H9 (cell line): ENCODE data around the gene PPP2R5E. TPM values are rescaled to one million over a fixed set of nuclear protein-coding genes. Genes with fewer than 3 reads are reported as not detected.

ENCODE experiments used
- DNase-seq: peaks from one replicate; pipeline ENCODE4 v3.0.0-alpha.2; 2017
- H2AFZ ChIP-seq: one replicate; pipeline ENCODE4 v1.6.1; 2013; ENCODE audit warnings: mild to moderate bottlenecking, low read length, control low read depth, moderate library complexity
- H2AK5ac ChIP-seq: 2 replicates; pipeline ENCODE4 v1.6.1; 2013; ENCODE audit warnings: low read length, control low read depth, mixed read lengths; ENCODE audit not compliant: insufficient read length
- H2BK120ac ChIP-seq: one replicate; pipeline ENCODE4 v1.6.1; 2013; ENCODE audit warnings: low read depth, mild to moderate bottlenecking, low read length, control low read depth, inconsistent platforms; ENCODE audit not compliant: poor library complexity, severe bottlenecking
- H2BK12ac ChIP-seq: 2 replicates; pipeline ENCODE4 v1.6.1; 2013; ENCODE audit warnings: low read length, control low read depth, mixed read lengths, low read depth; ENCODE audit not compliant: insufficient read length
- H2BK15ac ChIP-seq: 2 replicates; pipeline ENCODE4 v1.6.1; 2013; ENCODE audit warnings: low read depth, low read length, control low read depth
- H2BK20ac ChIP-seq: one replicate; pipeline ENCODE4 v1.6.1; 2013; ENCODE audit warnings: low read depth, mild to moderate bottlenecking, low read length, control low read depth, inconsistent platforms; ENCODE audit not compliant: poor library complexity, severe bottlenecking
- H2BK5ac ChIP-seq: 2 replicates; pipeline ENCODE4 v1.6.1; 2013; ENCODE audit warnings: low read length, control low read depth, mixed read lengths; ENCODE audit not compliant: insufficient read length
- H3K14ac ChIP-seq: 2 replicates; pipeline ENCODE4 v1.6.1; 2013; ENCODE audit warnings: low read length, control low read depth; ENCODE audit not compliant: insufficient read depth
- H3K18ac ChIP-seq: 2 replicates; pipeline ENCODE4 v1.6.1; 2013; ENCODE audit warnings: low read depth, mild to moderate bottlenecking, mixed read lengths, low read length, control low read depth; ENCODE audit not compliant: insufficient read length
- H3K23ac ChIP-seq: 2 replicates; pipeline ENCODE4 v1.6.1; 2013; ENCODE audit warnings: low read length, control low read depth, mixed read lengths, low read depth; ENCODE audit not compliant: insufficient read length
- H3K23me2 ChIP-seq: 2 replicates; pipeline ENCODE4 v1.6.1; 2013; ENCODE audit warnings: low read depth, mild to moderate bottlenecking, mixed read lengths, low read length, control low read depth; ENCODE audit not compliant: insufficient read length, poor library complexity, severe bottlenecking
- H3K27ac ChIP-seq: 2 replicates; pipeline ENCODE4 v1.5.1; 2013; ENCODE audit warnings: low read length, control low read depth, mixed read lengths, low read depth; ENCODE audit not compliant: insufficient read length
- H3K27me3 ChIP-seq: 2 replicates; pipeline ENCODE4 v1.6.1; 2013; ENCODE audit warnings: low read length, control low read depth, inconsistent platforms; ENCODE audit not compliant: insufficient read depth
- H3K4ac ChIP-seq: 2 replicates; pipeline ENCODE4 v1.6.1; 2013; ENCODE audit warnings: low read depth, mild to moderate bottlenecking, control low read depth, inconsistent platforms, low read length, moderate library complexity
- H3K4me1 ChIP-seq: 2 replicates; pipeline ENCODE4 v1.6.1; 2013; ENCODE audit warnings: low read length, control low read depth, inconsistent platforms; ENCODE audit not compliant: insufficient read depth
- H3K4me2 ChIP-seq: 2 replicates; pipeline ENCODE4 v1.6.1; 2013; ENCODE audit warnings: low read length, control low read depth, mixed read lengths; ENCODE audit not compliant: insufficient read length, insufficient read depth
- H3K56ac ChIP-seq: 2 replicates; pipeline ENCODE4 v1.6.1; 2013; ENCODE audit warnings: low read depth, mild to moderate bottlenecking, mixed read lengths, low read length, control low read depth; ENCODE audit not compliant: insufficient read length
- H3K79me1 ChIP-seq: 2 replicates; pipeline ENCODE4 v1.6.1; 2013; ENCODE audit warnings: low read depth, mild to moderate bottlenecking, moderate library complexity, low read length, control low read depth, inconsistent platforms; ENCODE audit not compliant: insufficient read depth, poor library complexity, severe bottlenecking
- H3K79me2 ChIP-seq: 2 replicates; pipeline ENCODE4 v1.6.1; 2013; ENCODE audit warnings: low read length, control low read depth, inconsistent platforms; ENCODE audit not compliant: insufficient read depth
- H3K9ac ChIP-seq: 2 replicates; pipeline ENCODE4 v1.6.1; 2013; ENCODE audit warnings: low read length, control low read depth, mixed read lengths; ENCODE audit not compliant: insufficient read length; ENCODE audit errors: extremely low read depth
- H3K9me3 ChIP-seq: one replicate; pipeline ENCODE4 v1.6.1; 2013; ENCODE audit warnings: low read depth, low read length, inconsistent platforms; ENCODE audit not compliant: control insufficient read depth
- H3T11ph ChIP-seq: one replicate; pipeline ENCODE4 v1.6.1; 2013; ENCODE audit warnings: mild to moderate bottlenecking, low read length, control low read depth, inconsistent platforms
- H4K20me1 ChIP-seq: one replicate; pipeline ENCODE4 v1.6.1; 2013; ENCODE audit not compliant: control insufficient read depth, insufficient read length, insufficient read depth
- H4K5ac ChIP-seq: 2 replicates; pipeline ENCODE4 v1.6.1; 2013; ENCODE audit warnings: low read depth, mild to moderate bottlenecking, mixed read lengths, low read length, control low read depth; ENCODE audit not compliant: insufficient read length
- H4K8ac ChIP-seq: replicated peaks from 2 replicates; pipeline ENCODE4 v1.6.1; 2013; ENCODE audit warnings: low read length, control low read depth, mixed read lengths, low read depth; ENCODE audit not compliant: insufficient read length
- H4K91ac ChIP-seq: 2 replicates; pipeline ENCODE4 v1.6.1; 2013; ENCODE audit warnings: low read depth, mild to moderate bottlenecking, moderate library complexity, mixed read lengths, low read length, control low read depth; ENCODE audit not compliant: insufficient read length
- H3K27ac Mint-ChIP-seq, 3 experiments: 2 replicates in 2 of 3; 3 replicates in 1 of 3; pipeline ENCODE4 v1.8.0; 2020 to 2021; ENCODE audit warnings: mixed read lengths in 3 of 3, mild to moderate bottlenecking in 1 of 3, moderate library complexity in 1 of 3
- H3K27me3 Mint-ChIP-seq: 2 replicates; pipeline ENCODE4 v1.8.0; 2021; ENCODE audit warnings: low read depth, mild to moderate bottlenecking, moderate library complexity, mixed read lengths
- H3K36me3 Mint-ChIP-seq, 3 experiments: 2 replicates in 2 of 3; 3 replicates in 1 of 3; pipeline ENCODE4 v1.8.0; 2020 to 2021; ENCODE audit warnings: low read depth in 3 of 3, mixed read lengths in 3 of 3; ENCODE audit not compliant: insufficient read depth in 1 of 3
- H3K4me1 Mint-ChIP-seq, 2 experiments: 2 replicates each; pipeline ENCODE4 v1.8.0; 2020; ENCODE audit warnings: mixed read lengths in 2 of 2
- H3K4me3 Mint-ChIP-seq, 2 experiments: 2 replicates in 1 of 2; 3 replicates in 1 of 2; pipeline ENCODE4 v1.8.0; 2020 to 2021; ENCODE audit warnings: mild to moderate bottlenecking in 2 of 2, mixed read lengths in 2 of 2, moderate library complexity in 1 of 2
- H3K9me3 Mint-ChIP-seq, 2 experiments: 2 replicates in 1 of 2; 3 replicates in 1 of 2; pipeline ENCODE4 v1.8.0; 2020; ENCODE audit warnings: mild to moderate bottlenecking in 2 of 2, mixed read lengths in 2 of 2, moderate library complexity in 1 of 2
- WGBS: extraction: QIAGEN DNeasy Blood & Tissue Kit; methylation state at CpG from one replicate; pipeline ENCODE4 v1.1.7; 2013; ENCODE audit warnings: missing lambda C conversion rate, low lambda C conversion rate, mixed read lengths; ENCODE audit not compliant: insufficient read length; ENCODE audit errors: extremely low coverage; 5-methylcytosine and 5-hydroxymethylcytosine counted together
- total RNA-seq: library from RNA; stranded (reverse); gene quantifications from 2 replicates; pipeline ENCODE4 v1.2.1, GENCODE V29; 2021
- TF ChIP-seq, protein P1 (sequence below): fragments of 200-600 bp; sonication (generic); conservative IDR thresholded peaks from 3 replicates; pipeline ENCODE4 v1.8.0; 2021; ENCODE audit warnings: antibody characterized with exemption, mild to moderate bottlenecking

The PPP2R5E gene
- total RNA-seq, 1 experiment from 2014 or later, result 65.8 TPM

- H3K79me1 ChIP-seq, result peaks cover 5% of the 10 kb centered on the region
- Mint-ChIP-seq H3K4me3 (no peak overlapping the region), H3K27ac (no peak overlapping the region), H3K4me1 (peaks cover 6 to 8% of the 10 kb centered on the region in 2 experiments), H3K27me3 (no peaks in the 10 kb centered on the region), H3K9me3 (no peaks in the 10 kb centered on the region), H3K36me3 (peaks cover 4 to 16% (median 15%) of the 10 kb centered on the region in 3 experiments; a peak in 4 of 7 replicates)
- no peak overlapping the region for H2BK15ac ChIP-seq
- no peak for DNase-seq
- H2BK12ac ChIP-seq, result no peak overlapping the region
- no peak overlapping the region for H3T11ph ChIP-seq
- H4K5ac ChIP-seq, result no peak overlapping the region
- H3K4me1 ChIP-seq, result no peaks in the 10 kb centered on the region
- no peaks in the 10 kb centered on the region for H4K20me1 ChIP-seq
- H2AK5ac ChIP-seq, result no peak overlapping the region
- no peak overlapping the region for H3K18ac ChIP-seq
- H3K27me3 ChIP-seq, result no peaks in the 10 kb centered on the region
- peaks cover 4% of the 10 kb centered on the region; the same call in 1 of the 2 replicates for H3K79me2 ChIP-seq
- H3K23me2 ChIP-seq, result no peaks in the 10 kb centered on the region
- H2BK5ac ChIP-seq, result no peak overlapping the region
- H4K8ac ChIP-seq, result no peak overlapping the region
- TF ChIP-seq, protein P1, sequence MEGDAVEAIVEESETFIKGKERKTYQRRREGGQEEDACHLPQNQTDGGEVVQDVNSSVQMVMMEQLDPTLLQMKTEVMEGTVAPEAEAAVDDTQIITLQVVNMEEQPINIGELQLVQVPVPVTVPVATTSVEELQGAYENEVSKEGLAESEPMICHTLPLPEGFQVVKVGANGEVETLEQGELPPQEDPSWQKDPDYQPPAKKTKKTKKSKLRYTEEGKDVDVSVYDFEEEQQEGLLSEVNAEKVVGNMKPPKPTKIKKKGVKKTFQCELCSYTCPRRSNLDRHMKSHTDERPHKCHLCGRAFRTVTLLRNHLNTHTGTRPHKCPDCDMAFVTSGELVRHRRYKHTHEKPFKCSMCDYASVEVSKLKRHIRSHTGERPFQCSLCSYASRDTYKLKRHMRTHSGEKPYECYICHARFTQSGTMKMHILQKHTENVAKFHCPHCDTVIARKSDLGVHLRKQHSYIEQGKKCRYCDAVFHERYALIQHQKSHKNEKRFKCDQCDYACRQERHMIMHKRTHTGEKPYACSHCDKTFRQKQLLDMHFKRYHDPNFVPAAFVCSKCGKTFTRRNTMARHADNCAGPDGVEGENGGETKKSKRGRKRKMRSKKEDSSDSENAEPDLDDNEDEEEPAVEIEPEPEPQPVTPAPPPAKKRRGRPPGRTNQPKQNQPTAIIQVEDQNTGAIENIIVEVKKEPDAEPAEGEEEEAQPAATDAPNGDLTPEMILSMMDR, result no peak
- WGBS, result no CpG with 5 or more reads among the region's 3 CpGs
- no peak overlapping the region for H2AFZ ChIP-seq
- no peak overlapping the region for H4K91ac ChIP-seq
- H3K9ac ChIP-seq, result no peak overlapping the region
- H3K23ac ChIP-seq, result no peak overlapping the region
- no peak overlapping the region for H2BK20ac ChIP-seq
- H3K9me3 ChIP-seq, result no peaks in the 10 kb centered on the region
- no peak overlapping the region for H2BK120ac ChIP-seq
- no peak overlapping the region for H3K56ac ChIP-seq
- no peak overlapping the region for H3K4ac ChIP-seq
- H3K14ac ChIP-seq, result no peak overlapping the region
- H3K4me2 ChIP-seq, result no peak overlapping the region
- H3K27ac ChIP-seq, result no peak overlapping the region
Observed at GRCh38 chr14:63452796-63453195, 90.4 kb downstream of the PPP2R5E start.
